ENCODE data around the gene ULBP1.
"Not testable (repeated sequence)": the region's sequence is repeated elsewhere in the genome, so short reads cannot be mapped to it uniquely, and the experiment has no call there.

ULBP1 gene

GRCh38 chr6:149978610-149979009, 14.9 kb downstream of the ULBP1 start:
- no peak for DNase-seq

- no peak for DNase-seq
Measured at GRCh38 chr6:149979293-149979692, 15.6 kb downstream of the ULBP1 start.

- DNase-seq = no peak
Measured at GRCh38 chr6:149983145-149983544, 19.4 kb downstream of the ULBP1 start.

GRCh38 chr6:149984773-149985172, 21.0 kb downstream of the ULBP1 start:
- DNase-seq = no peak

- DNase-seq = no peak
Measured at GRCh38 chr6:149985481-149985937, 21.8 kb downstream of the ULBP1 start.

- no peak for DNase-seq
Measured at GRCh38 chr6:149987602-149988107, 23.9 kb downstream of the ULBP1 start.

- DNase-seq = no peak
Measured at GRCh38 chr6:149988550-149989346, 25.0 kb downstream of the ULBP1 start.

GRCh38 chr6:149990212-149990660, 26.5 kb downstream of the ULBP1 start:
- no peak for DNase-seq

GRCh38 chr6:149990661-149991471, 27.1 kb downstream of the ULBP1 start:
- DNase-seq = peak; percentile 30

GRCh38 chr6:149991472-149991795, 27.7 kb downstream of the ULBP1 start:
- DNase-seq = peak; percentile 16

- no peak for DNase-seq
Measured at GRCh38 chr6:149991838-149992237, 28.1 kb downstream of the ULBP1 start.

- DNase-seq = no peak
Measured at GRCh38 chr6:149995235-149995750, 31.6 kb downstream of the ULBP1 start.

- DNase-seq = no peak
Measured at GRCh38 chr6:149995971-149996370, 32.2 kb downstream of the ULBP1 start.

GRCh38 chr6:149999636-150000035, 35.9 kb downstream of the ULBP1 start:
- DNase-seq = no peak

GRCh38 chr6:150001295-150002008, 37.7 kb downstream of the ULBP1 start:
- no peak for DNase-seq

- DNase-seq = no peak
Measured at GRCh38 chr6:150002710-150003109, 39.0 kb downstream of the ULBP1 start.

GRCh38 chr6:150003599-150003998, 39.9 kb downstream of the ULBP1 start:
- DNase-seq = not testable (repeated sequence)

GRCh38 chr6:150004101-150004782, 40.5 kb downstream of the ULBP1 start:
- peak; percentile 82 for DNase-seq

GRCh38 chr6:150004783-150005717, 41.3 kb downstream of the ULBP1 start:
- peak; percentile 93 for DNase-seq

GRCh38 chr6:150005761-150006651, 42.3 kb downstream of the ULBP1 start:
- DNase-seq = no peak
